ENCODE results near the gene SDC4. TPM values are rescaled to one million over a fixed set of nuclear protein-coding genes. Genes with fewer than 3 reads are reported as not detected.
A peak's percentile ranks its signal among the peaks of the same experiment; 100 is the strongest.

SDC4 gene
- total RNA-seq, 3 donors from 2014 or later = 114 to 145 (median 122) TPM

- DNase-seq (peak; percentile 93 to 96 (median 93)), ATAC-seq (peak; percentile 95)
- Histone ChIP-seq H3K36me3 (ENCODE audit: low read depth) (no peaks in the 10 kb centered on the region), H3K4me3 (peak overlapping the region; percentile 6), H3K4me1 (ENCODE audit: low read depth) (peaks cover 13% of the 10 kb centered on the region), H3K9me3 (no peaks in the 10 kb centered on the region)
- intact Hi-C loops (cut with DNase I, micrococcal nuclease) = loop anchor here in 1 of 2 donors (5.0 kb wide), 1 partner anchor 64 kb away; no protein-coding TSS in a partner anchor
- peak; percentile 85 for TF ChIP-seq CTCF (IDR thresholded peaks at IDR 0.05)
These were observed 25.3 kb upstream of the SDC4 start for GRCh38 chr20:45373353-45374100.

- peak; percentile 37 to 65 (median 52) for DNase-seq
- TF ChIP-seq CTCF (IDR thresholded peaks at IDR 0.05) = no peak
- Histone ChIP-seq H3K9me3 (no peaks in the 10 kb centered on the region), H3K4me1 (ENCODE audit: low read depth) (peaks cover 14% of the 10 kb centered on the region), H3K4me3 (no peak overlapping the region), H3K36me3 (ENCODE audit: low read depth) (no peaks in the 10 kb centered on the region)
- ATAC-seq = peak; percentile 34
- intact Hi-C loops (cut with DNase I, micrococcal nuclease) = loop anchor here in 1 of 2 donors (5.0 kb wide), 1 partner anchor 65 kb away; no protein-coding TSS in a partner anchor
These were observed 24.6 kb upstream of the SDC4 start for GRCh38 chr20:45372646-45373352.

- Histone ChIP-seq H3K36me3 (ENCODE audit: low read depth) (no peaks in the 10 kb centered on the region), H3K4me3 (no peak overlapping the region), H3K9me3 (no peaks in the 10 kb centered on the region), H3K4me1 (ENCODE audit: low read depth) (peaks cover 14% of the 10 kb centered on the region)
- intact Hi-C loops (cut with DNase I, micrococcal nuclease) = loop anchor here in 1 of 2 donors (5.0 kb wide), 1 partner anchor 65 kb away; no protein-coding TSS in a partner anchor
- no peak for DNase-seq
- ATAC-seq = no peak
- TF ChIP-seq CTCF (IDR thresholded peaks at IDR 0.05) = no peak
These were observed 24.0 kb upstream of the SDC4 start for GRCh38 chr20:45372241-45372640.

- DNase-seq (no peak), ATAC-seq (peak; percentile 24)
- no peak overlapping the region for H3K4me3 ChIP-seq
- intact Hi-C loops (cut with DNase I, micrococcal nuclease) = loop anchor here in 1 of 2 donors (5.0 kb wide), 1 partner anchor 67 kb away; no protein-coding TSS in a partner anchor
- H3K9me3 ChIP-seq = no peaks in the 10 kb centered on the region
- H3K4me1 ChIP-seq (ENCODE audit: low read depth) = peaks cover 17% of the 10 kb centered on the region
- peaks cover 6% of the 10 kb centered on the region for H3K36me3 ChIP-seq (ENCODE audit: low read depth)
- TF ChIP-seq CTCF (IDR thresholded peaks at IDR 0.05) = no peak
These were observed 22.4 kb upstream of the SDC4 start for GRCh38 chr20:45370571-45371160.

GRCh38 chr20:45368221-45368980 is 20.2 kb upstream of the SDC4 start:
- Histone ChIP-seq H3K36me3 (ENCODE audit: low read depth) (peaks cover 6% of the 10 kb centered on the region), H3K4me1 (ENCODE audit: low read depth) (peaks cover 31% of the 10 kb centered on the region), H3K4me3 (no peak overlapping the region), H3K9me3 (no peaks in the 10 kb centered on the region)
- TF ChIP-seq CTCF (IDR thresholded peaks at IDR 0.05) = no peak
- DNase-seq (peak in 1 of 3 donors; percentile 44), ATAC-seq (peak; percentile 30)
- intact Hi-C loops (cut with DNase I, micrococcal nuclease) = no loop called here

Data from mucosa of descending colon (tissue), 3 donors.